Measurements from ENCODE around the gene C10orf90.

The C10orf90 gene

DNA sequence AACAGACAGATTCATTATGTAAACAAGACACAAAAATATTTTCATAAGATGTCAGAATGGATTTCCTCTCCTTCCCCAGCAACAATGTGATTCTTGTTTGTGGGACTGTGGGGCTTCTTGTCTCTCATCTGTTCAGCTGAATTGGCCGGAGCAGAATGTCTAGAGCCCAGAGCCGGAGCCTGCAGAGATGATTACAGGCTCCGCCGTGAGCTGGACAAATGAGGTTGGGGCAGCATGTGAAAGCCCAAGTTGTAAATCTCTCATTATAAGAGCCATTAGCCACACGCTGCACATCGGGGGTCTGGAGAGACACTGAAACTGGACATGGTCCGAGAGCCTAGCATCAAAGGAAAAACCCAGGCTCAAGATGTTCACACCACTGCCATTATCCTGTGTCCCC lies 145.2 kb downstream of the C10orf90 start:
- Histone ChIP-seq H3F3A (ENCODE audit: low read depth) (no peaks in the 10 kb centered on the region), H3K4me3 (ENCODE audit: low read length, poor library complexity, severe bottlenecking) (no peak overlapping the region)

DNA sequence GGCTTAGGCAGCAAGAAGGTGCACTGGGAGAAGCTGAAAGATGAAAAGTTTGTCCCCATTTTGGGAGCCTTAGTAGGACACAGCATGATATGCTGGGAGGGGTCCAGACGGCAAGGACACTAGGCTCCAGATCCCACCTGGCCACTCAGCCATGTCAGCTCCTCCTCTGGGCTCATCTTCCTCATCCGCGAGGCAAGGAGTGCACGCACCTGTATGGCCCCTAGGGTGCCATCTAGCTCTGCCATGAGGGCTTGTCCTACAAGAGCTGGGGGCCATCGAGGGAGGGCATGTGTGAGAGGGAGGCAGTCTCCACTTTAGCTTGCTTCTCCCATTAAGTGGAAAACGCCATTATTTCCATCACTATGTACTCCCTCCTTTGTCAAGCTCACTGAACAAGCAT lies 146.0 kb downstream of the C10orf90 start:
- no peak overlapping the region for H3K4me2 ChIP-seq (ENCODE audit: low read depth, low read length, poor library complexity, severe bottlenecking)
- H3K9ac ChIP-seq (ENCODE audit: low read depth, low read length, poor library complexity, severe bottlenecking) = no peak overlapping the region
- H3K4me3 ChIP-seq (ENCODE audit: low read length, poor library complexity, severe bottlenecking) = no peak overlapping the region
- no peaks in the 10 kb centered on the region for H3F3A ChIP-seq (ENCODE audit: low read depth)
- H3K4me1 ChIP-seq (ENCODE audit: insufficient read depth, low read length, poor library complexity, severe bottlenecking) = no peaks in the 10 kb centered on the region
- no peaks in the 10 kb centered on the region for H3K27me3 ChIP-seq (ENCODE audit: insufficient read depth, low read length, poor library complexity, severe bottlenecking)
- TF ChIP-seq, protein P1, sequence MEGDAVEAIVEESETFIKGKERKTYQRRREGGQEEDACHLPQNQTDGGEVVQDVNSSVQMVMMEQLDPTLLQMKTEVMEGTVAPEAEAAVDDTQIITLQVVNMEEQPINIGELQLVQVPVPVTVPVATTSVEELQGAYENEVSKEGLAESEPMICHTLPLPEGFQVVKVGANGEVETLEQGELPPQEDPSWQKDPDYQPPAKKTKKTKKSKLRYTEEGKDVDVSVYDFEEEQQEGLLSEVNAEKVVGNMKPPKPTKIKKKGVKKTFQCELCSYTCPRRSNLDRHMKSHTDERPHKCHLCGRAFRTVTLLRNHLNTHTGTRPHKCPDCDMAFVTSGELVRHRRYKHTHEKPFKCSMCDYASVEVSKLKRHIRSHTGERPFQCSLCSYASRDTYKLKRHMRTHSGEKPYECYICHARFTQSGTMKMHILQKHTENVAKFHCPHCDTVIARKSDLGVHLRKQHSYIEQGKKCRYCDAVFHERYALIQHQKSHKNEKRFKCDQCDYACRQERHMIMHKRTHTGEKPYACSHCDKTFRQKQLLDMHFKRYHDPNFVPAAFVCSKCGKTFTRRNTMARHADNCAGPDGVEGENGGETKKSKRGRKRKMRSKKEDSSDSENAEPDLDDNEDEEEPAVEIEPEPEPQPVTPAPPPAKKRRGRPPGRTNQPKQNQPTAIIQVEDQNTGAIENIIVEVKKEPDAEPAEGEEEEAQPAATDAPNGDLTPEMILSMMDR (conservative IDR thresholded peaks at IDR 0.05; ENCODE audit: low read length) = no peak
- no peak for TF ChIP-seq EZH2phosphoT487 (IDR thresholded peaks at IDR 0.05; ENCODE audit: borderline replicate concordance)
- no peaks in the 10 kb centered on the region for H4K20me1 ChIP-seq (ENCODE audit: insufficient read depth, low read length, poor library complexity, severe bottlenecking)
- no peaks in the 10 kb centered on the region for H3K36me3 ChIP-seq (ENCODE audit: insufficient read depth, low read length)
- H3K79me2 ChIP-seq (ENCODE audit: insufficient read depth, low read length) = no peaks in the 10 kb centered on the region
- H2AFZ ChIP-seq (ENCODE audit: low read length) = no peak overlapping the region
- H3K9me2 ChIP-seq (replicated peaks; ENCODE audit: low read depth, low read length) = no peaks in the 10 kb centered on the region
- H3K9me3 ChIP-seq (ENCODE audit: insufficient read depth, low read depth, low read length) = peaks cover 11% of the 10 kb centered on the region; the same call in 1 of the 2 replicates

More for the DNA sequence above, 145.2 kb downstream of the C10orf90 start:
- Histone ChIP-seq H3K9me2 (replicated peaks; ENCODE audit: low read depth, low read length) (no peaks in the 10 kb centered on the region), H3K36me3 (ENCODE audit: insufficient read depth, low read length) (no peaks in the 10 kb centered on the region), H3K9ac (ENCODE audit: low read depth, low read length, poor library complexity, severe bottlenecking) (no peak overlapping the region), H2AFZ (ENCODE audit: low read length) (no peak overlapping the region), H3K9me3 (ENCODE audit: insufficient read depth, low read depth, low read length) (peaks cover 11% of the 10 kb centered on the region), H3K4me1 (ENCODE audit: insufficient read depth, low read length, poor library complexity, severe bottlenecking) (no peaks in the 10 kb centered on the region), H4K20me1 (ENCODE audit: insufficient read depth, low read length, poor library complexity, severe bottlenecking) (no peaks in the 10 kb centered on the region), H3K79me2 (ENCODE audit: insufficient read depth, low read length) (no peaks in the 10 kb centered on the region), H3K4me2 (ENCODE audit: low read depth, low read length, poor library complexity, severe bottlenecking) (no peak overlapping the region), H3K27me3 (ENCODE audit: insufficient read depth, low read length, poor library complexity, severe bottlenecking) (no peaks in the 10 kb centered on the region)
- TF ChIP-seq, protein P1 (conservative IDR thresholded peaks at IDR 0.05; ENCODE audit: low read length) = no peak
- TF ChIP-seq EZH2phosphoT487 (IDR thresholded peaks at IDR 0.05; ENCODE audit: borderline replicate concordance) = no peak

DNA sequence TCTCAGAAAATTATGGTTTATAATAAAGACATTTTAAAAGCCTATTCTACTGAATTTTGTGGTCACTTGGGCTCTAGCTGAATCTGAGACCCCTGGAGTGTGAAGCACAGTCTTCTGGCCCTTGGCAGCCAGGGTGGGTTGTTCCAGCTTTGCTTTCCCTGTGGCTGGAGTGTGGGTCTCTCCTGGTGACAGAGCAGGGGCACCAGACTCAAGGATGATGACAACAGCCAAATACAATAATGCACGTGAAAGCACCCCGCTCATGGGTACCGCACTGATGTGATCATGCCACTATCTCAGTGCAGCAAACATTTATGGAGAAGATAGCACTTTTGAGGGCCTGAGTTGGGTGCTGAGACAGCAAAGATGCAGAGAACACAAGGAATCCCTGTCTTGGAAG lies 147.4 kb downstream of the C10orf90 start:
- H3K9me2 ChIP-seq (replicated peaks; ENCODE audit: low read depth, low read length) = no peaks in the 10 kb centered on the region
- H3K9ac ChIP-seq (ENCODE audit: low read depth, low read length, poor library complexity, severe bottlenecking) = no peak overlapping the region
- no peak overlapping the region for H3K4me3 ChIP-seq (ENCODE audit: low read length, poor library complexity, severe bottlenecking)
- H3K4me2 ChIP-seq (ENCODE audit: low read depth, low read length, poor library complexity, severe bottlenecking) = no peak overlapping the region
- H2AFZ ChIP-seq (ENCODE audit: low read length) = no peak overlapping the region
- no peaks in the 10 kb centered on the region for H3K79me2 ChIP-seq (ENCODE audit: insufficient read depth, low read length)
- no peaks in the 10 kb centered on the region for H3K36me3 ChIP-seq (ENCODE audit: insufficient read depth, low read length)
- TF ChIP-seq, protein P1 (conservative IDR thresholded peaks at IDR 0.05; ENCODE audit: low read length) = no peak
- TF ChIP-seq EZH2phosphoT487 (IDR thresholded peaks at IDR 0.05; ENCODE audit: borderline replicate concordance) = no peak
- peaks cover 11% of the 10 kb centered on the region; the same call in 1 of the 2 replicates for H3K9me3 ChIP-seq (ENCODE audit: insufficient read depth, low read depth, low read length)
- H3F3A ChIP-seq (ENCODE audit: low read depth) = no peaks in the 10 kb centered on the region
- H3K27me3 ChIP-seq (ENCODE audit: insufficient read depth, low read length, poor library complexity, severe bottlenecking) = no peaks in the 10 kb centered on the region
- no peaks in the 10 kb centered on the region for H3K4me1 ChIP-seq (ENCODE audit: insufficient read depth, low read length, poor library complexity, severe bottlenecking)
- no peaks in the 10 kb centered on the region for H4K20me1 ChIP-seq (ENCODE audit: insufficient read depth, low read length, poor library complexity, severe bottlenecking)
